ENCODE measurements around the gene TBC1D22A.

Gene TBC1D22A

DNA sequence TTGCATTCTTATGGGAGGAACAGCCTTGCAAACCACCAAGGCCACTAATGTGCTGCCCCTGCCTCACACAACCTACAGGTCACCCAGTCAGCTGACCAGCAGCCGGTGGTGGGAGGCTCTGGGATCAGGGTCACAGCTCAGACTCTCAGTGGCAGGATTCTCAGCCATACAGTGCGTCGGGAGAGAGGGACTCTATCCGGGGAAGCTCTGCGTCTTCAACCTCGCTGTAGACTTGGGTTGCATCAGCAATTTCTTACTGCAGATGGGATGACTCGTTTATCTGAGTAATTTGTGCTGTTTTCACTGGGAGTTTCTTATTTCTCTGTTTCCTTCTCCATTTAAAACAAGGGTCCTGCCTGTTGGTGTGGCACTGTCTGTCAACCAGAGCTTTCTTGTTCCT, 257.7 kb downstream of the TBC1D22A start:
- no peak for DNase-seq

DNA sequence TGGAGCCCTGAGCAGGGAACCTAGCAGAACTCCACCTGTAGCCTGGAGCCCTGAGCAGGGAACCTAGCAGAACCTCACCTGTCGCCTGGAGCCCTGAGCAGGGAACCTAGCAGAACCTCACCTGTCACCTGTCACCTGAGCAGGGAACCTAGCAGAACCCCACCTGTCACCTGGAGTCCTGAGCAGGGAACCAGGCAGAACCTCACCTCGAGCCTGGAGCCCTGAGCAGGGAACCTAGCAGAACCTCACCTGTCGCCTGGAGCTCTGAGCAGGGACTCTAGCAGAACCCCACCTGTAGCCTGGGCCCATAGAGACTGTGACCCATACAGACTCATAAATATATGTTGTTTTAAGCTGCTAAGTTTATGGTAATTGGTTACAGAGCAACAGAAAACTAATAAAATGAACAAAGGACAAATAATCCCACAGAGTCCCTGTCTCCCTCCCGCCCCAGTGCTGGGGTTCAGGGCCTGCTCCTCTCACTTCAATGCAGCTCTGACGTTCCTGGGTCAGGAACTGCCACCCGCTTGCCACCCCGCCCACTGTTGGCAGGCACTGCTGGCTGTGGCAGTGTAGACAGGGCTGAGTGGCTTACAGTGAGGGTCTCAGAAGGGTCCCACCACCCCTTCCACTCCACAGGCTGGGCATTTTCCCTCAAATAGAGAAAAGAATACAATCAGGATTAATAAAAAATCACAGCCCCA, 259.1 kb downstream of the TBC1D22A start:
- DNase-seq = no peak

DNA sequence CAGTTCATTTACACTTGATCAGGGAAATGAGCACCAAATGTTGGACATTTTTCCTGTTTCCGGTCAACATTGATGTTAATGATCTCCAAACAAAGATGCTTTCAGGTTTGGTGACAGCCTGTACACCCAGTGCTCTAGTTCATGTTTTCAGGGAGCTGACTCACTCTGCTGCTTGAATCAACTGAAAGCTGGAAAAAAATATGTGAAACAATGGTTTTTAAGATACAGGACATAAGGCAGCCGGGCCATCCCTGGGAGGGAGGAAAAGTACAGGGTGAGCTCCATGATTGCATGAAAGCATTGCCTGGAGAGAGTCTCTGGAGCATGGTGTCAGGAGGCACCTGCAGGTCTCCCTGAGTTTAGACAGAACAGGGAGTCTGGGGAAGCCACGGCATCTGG, 259.6 kb downstream of the TBC1D22A start:
- DNase-seq = no peak

DNA sequence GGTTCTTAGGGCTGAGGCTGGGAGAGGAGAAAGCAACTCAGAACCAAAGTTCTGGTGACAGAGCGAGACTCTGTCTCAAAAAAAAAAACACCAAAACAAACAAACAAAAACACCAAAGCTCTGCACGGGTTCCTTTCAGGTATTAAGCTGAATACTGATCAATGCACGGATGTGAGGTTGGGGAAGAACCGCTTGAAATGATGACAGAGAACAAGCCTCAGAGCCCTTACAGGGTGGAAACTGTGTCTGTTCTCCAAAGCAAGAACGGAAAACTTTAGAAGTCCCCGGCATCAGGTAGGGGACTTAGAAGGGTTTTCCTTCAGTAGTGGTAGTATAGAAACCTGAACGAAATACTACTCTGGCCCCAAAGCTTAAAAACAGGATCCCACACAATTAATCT, 260.0 kb downstream of the TBC1D22A start:
- no peak for DNase-seq

DNA sequence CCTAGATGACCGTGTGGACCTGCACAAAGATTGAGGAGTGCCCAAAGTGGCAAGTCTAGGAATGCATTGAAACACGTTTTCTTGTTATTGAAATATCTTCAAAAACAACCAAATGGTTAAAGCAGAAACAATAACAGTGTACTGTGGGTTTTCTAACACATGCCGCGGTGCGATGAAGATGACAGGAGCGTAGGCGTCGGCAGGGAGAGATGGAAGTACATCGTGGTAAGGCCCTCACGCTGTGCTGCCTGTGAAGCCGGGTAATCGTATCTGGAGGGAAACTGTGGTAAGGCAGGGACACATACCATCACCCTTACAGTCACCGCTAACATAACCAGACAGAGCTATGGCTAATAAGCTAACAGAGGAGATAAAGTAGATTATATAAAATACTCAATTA, 261.4 kb downstream of the TBC1D22A start:
- no peak for DNase-seq

DNA sequence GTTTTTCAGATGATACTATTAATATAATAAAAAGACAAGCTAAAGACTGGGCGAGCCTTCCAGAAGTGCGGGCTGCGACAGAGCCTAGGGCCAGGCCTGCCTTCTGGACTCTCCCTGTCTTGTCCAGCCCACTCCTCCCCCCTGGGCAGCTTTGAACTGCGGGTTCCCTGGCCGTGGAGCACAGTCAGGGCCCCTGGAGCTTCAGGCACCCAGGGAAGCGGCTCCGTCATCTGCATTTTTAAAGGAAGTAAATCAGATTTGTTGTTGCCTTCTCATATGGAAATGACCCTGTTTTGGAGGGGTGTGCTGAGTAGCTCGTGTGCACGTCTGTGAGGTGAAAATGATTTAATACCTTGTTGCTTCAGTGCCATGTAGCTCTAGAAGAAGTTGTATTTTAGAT, 265.3 kb downstream of the TBC1D22A start:
- no peak for DNase-seq

DNA sequence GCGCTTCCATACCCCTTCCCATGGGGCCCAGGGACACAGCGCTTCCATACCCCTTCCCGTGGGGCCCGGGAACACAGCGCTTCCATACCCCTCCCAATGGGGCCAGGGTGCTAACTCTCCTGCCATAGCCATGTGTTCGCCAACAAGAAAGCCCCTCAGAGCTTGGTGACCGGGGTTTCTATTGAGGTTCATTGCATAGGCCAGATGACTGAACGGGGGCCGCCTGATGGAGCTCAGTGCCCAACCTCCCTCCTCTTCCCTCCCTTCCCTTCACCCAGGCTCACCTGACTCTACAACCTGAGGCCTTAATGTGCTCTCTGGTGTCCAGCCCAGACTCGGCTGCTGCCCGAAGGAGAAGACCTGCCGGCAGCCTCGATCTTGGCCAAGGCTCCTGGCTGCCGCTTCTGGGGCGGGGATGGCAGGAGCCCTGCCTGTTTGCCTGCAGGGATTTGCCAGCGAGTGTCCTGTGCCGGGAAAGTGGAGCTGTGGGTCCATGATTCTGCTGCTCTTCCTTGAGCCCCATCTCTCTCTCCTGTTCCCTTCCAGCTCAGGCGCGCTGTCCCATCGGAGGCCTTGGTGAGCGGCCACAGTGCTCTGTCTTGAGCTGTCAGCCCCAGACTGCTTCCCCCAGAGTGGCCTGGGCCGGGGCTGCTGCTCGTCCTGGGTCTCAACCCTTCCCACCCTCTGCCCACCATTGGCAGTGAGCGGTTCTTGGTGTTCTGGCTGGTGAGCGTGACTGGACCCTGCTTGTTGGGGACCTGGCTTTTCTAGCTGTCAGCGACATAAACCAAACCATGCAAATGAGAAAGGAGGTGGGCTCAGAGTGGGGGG, 267.0 kb downstream of the TBC1D22A start:
- DNase-seq = no peak

DNA sequence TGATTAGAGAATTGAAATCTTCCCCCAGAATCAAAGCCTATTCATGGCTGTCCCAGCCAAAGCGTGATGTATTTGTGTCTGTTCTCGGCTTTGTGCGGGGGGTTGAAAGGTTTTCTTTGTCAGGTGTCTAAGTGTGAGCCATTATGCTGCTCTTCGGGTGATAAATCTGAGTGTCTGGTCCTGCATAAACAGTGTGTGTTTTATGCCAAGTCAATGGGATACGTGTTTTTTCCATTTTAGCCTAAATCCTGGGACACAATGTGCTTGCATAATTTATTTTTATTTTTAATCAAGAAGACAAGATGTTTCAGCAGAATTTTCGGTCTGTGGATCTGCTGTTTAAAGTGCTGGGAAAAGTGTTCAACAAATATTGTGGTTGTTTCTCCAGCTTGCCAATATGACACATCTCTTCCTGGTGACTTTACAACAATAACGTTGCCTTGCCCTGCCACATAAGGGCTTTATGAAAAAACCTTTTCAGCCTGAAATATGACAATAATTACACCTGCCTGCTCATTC, 267.8 kb downstream of the TBC1D22A start:
- DNase-seq = no peak

DNA sequence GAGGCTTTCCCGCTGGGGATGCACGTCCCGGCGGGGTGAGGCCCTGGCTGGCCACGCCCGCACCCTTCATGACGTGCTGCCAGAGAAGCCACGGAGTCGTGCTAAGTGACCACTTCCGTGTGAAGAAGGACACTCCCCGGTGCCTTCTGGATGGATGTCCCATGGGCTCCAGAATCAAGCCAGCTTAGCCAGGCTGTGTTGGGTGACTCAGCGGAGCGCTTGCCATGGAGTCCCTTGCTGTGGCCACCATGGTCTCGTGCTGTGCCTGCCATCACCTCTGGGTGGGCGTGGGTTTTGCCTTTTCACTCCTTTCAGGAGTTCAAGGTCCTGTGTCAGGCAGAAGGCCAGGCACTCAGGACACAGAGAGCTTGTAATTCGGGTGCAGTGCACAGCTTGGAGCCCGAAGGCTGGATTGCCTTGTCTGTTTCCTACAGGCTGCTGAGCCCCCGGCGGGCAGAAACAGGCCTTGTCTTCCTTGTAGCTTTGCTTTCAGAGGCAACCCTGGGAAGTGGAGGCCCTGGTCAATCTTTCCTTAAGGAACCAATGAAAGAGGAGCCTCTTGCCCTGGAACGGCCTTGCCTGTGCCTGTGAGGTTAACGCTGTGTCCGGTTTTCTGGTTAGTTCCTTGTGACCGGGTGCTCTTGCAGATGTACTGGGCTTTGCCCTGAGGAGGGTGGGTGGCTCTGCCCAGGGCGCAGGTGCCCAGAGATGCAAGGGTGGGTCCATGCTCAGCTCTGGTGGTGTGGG, 268.6 kb downstream of the TBC1D22A start:
- peak; percentile 14 for DNase-seq

DNA sequence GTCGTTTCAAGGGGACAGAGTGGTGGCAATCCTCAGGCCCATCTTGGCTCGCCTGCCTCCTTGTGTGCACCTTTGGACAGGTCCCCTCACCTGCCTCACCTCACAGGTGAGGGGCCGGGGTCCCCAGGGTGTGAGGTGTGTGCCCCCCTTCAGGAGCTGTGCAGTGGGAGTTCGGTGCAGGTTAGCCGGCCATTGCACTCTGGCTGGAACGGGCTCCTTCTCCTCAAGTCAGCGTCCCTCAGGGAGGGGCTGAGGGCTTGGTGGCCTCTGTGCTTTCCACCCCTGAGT, 269.1 kb downstream of the TBC1D22A start:
- DNase-seq = no peak

DNA sequence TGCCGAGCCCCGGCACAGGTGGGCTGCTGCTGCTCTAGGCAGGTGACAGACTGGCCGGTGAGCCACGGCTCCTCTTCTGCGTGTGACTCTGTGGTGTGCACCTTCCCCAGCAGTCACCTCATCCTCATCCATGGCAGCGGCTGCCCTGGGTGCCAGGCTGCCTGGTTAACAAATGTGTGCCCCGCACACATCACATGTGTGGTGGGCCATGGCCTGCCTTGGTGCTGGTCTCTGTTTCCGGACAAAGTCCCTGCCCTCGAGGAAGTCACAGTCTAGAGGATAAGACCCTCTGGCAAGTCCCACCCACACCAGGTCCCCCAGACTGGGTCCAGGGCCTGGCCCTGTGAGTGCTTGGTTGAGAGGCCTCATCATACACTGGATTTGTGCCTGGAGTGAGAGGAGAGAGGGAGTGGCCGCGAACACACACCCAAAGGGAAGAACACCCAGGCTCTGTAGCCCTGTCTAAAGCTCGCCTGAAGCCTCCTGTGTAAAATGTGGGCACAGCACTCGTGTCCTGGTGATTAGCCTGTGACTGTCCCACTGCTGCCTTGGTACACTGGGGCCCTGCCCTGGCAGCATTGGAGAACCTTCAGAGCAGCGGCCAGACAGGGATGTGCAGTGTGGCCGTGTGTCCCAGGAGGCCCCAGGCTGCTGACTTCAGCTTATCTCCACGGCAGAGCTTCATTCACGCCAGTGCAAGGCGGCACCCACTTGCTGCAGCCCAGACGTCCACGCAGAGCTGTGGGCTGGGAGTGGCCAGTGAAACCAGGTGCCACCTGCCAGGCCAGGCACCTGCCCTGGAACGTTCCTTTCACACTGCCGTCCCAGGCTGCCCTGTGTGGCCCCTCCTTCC, 269.9 kb downstream of the TBC1D22A start:
- no peak for DNase-seq

DNA sequence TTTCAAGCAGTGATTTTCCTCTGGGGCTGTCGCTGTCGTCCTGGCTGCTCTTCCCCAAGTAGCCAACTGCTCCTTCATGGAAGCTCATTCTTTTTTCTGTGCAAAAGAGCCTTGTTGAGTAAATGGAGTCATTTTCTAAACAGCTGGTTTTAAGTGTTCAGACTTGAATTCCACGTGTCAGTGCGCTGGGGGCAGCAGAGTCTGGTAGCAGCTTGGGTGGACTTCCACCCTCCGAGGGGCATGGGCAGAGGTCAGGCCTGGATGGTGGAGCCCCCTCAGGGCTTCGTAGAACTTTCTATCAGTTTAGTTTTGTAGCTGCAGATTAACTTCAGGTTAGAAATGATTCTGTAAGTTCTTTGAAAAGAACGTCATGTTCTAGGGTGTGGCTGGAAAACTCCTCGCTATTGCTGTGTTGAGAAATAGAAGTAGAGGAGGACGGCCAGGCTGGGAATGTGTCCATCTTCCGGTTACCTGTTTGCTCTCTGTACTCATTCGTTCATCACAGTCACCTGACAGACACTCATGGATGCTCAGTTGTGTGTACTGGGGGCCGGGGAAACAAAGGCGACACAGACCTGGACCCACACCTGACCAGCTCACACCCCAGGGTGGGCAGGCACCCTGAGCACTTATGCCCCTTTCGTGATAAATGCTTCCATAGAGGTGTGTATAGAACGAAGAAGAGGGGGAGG, 270.7 kb downstream of the TBC1D22A start:
- no peak for DNase-seq

DNA sequence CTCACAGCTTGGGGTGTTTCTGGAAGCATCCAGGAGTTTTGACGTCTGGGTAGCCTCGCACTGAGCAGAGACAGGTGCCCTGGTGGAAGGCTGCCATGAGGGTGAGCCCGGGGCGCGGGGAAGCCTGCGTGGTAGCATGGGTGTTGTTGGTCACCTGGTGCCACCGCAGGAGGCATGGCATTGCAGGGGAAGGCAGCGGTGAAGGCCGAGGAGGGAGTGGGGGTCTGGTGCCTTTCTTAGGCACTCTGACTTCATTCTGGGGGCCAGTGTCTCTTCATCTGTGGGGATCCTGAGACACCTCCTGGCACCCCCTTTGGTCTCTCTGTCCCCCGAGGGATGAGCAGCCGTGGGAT, 271.2 kb downstream of the TBC1D22A start:
- no peak for DNase-seq

DNA sequence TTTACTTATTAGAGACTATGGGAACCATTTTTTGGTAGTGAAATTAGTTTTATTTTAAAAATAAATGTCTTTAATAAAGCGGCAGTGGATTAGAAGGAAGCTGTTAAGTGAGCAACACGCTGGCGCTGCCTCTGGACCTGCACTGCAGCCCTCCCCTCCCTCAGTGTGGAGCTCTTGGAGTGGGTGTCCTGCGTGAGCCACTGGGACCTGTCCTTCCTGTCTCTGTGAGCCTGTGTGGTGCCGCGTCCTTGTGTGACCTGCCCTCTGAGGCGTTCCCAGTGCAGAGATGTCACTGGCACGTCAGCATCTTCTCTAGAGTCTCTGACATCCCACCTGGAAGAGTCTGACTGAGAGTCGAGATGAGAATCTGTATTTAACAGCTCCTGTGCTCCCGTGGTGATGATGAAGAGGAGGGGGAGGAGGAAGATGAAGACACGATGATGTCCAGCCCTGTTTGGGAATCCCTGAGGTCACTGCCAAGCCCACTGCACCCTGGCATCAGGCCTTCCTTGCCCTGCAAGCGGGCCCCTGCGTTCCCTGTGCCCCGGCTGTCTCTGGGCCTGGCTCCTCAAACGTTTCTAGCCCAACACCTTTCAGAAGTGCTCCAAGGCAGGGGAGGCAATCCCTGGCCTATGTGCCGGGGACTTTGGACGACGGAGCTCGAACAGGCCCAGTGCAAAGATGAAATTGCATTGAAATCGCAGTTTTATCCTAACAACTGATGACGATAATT, 271.8 kb downstream of the TBC1D22A start:
- no peak for DNase-seq

DNA sequence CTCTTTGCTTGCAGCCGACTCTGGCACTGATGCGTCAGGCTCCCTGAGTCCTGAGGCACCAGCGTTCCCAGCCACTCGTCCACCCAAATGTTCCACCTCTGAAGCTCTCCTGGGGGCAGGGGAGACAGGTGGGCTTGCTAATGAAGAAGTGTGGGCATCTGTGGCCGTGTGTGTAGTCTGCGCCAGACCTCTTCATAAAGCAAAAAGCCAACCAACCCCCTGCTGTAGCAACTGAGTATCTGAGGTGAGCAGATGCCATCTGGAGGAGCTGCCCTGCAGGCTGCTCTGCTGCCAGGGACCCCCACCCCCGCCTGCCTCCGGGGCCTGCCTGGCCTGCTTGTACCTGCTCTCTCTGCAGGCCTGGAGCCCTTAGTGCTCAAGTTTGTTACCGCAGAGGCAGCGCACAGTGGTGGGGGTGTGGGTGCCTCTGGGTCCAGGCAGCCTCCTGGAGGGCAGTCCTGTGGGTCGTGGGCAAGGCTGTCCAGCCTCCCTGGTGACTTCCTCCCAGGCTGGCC, 272.5 kb downstream of the TBC1D22A start:
- DNase-seq = no peak

DNA sequence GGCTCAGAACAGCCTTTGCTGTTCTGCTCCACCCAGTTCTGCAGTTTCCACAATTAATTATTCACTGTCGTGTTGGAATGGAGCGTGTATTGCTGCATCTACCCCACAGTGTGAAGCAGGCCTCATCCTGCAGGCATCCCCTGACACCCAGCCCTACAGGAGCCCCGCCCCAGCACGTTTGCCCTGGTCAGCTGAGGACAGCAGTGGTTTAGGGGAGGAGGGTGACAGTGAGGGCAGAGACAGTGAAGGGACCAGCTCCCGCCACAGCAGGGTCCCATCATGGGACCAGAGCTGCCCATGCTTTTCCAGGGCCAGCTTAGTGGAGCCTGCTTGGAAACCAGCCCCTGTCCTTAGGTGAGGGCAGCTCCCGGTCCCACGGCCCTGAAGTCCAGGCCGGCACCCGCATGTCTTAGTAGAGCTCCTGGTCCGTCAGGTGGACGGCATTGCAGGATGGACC, 273.0 kb downstream of the TBC1D22A start:
- DNase-seq = no peak

DNA sequence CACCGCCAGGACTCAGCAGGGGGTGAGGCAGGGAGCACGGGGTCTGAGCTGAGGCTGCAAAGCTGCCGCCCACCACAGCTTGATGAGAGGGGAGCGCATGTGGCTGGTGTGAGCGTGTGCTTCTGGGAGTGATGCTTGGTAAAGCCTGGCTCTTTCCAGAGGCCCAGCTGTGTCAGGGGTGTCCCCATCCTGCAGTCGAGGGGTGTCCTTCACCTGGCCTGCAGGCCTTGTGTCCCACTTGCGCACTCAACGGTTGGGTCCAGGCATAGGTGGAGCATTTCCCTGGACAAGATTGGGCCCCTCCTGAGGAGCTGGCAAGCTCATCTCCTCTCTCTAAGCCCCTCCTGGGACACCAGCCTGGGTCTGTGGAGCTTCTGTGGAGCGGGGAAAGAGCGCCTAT, 273.9 kb downstream of the TBC1D22A start:
- DNase-seq = no peak

DNA sequence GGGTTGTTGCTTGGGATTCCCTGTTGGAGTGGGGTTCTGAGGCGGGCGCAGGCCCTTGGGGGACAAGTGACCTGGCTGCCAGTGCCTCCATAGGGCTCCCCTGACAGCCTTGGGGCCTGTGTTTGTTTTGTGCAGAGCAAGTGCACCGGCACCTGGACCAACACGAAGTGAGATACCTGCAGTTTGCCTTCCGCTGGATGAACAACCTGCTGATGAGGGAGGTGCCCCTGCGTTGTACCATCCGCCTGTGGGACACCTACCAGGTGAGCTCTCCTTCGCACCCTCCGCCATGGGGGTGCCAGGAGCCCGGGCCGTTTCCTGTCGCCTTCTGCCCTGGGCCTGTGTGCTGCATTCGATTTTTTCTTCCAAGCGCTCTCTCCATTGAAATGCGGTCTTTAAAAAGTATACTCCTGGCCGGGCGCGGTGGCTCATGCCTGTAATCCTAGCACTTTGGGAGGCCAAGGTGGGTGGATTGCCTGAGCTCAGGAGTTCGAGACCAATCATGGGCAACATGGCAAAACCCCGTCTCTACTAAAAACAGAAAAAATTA, 274.6 kb downstream of the TBC1D22A start:
- DNase-seq = no peak

DNA sequence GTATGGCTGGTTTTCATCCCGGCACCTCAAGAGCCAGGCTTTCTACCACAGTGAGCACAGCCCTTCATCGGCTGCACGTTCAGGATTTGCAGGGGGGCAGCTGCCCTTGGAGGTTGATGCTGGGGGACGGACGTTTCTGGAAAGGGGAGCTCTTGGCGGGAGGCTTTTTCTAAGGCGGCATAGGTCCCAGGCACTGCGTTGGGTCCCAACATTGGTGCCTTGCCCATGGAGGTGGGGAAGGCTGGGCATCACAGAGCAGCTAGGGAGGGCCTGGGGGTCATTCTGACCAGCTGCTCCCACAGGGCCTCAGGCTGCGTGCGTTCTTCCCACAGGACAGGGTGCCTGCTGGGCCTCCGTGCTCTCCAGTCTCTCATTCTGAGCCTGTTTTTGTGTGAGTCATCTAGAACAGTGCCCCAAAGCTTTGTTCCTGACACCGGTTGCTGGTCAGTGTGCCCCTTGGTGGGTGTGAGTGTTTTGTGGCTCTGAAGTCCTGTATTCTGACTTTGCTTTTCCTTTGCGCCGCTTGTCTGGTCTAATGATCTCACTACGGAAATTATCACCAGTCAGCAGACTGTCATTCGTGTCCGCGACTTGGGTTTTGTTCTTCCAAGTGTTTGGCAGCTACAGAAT, 275.9 kb downstream of the TBC1D22A start:
- no peak for DNase-seq

DNA sequence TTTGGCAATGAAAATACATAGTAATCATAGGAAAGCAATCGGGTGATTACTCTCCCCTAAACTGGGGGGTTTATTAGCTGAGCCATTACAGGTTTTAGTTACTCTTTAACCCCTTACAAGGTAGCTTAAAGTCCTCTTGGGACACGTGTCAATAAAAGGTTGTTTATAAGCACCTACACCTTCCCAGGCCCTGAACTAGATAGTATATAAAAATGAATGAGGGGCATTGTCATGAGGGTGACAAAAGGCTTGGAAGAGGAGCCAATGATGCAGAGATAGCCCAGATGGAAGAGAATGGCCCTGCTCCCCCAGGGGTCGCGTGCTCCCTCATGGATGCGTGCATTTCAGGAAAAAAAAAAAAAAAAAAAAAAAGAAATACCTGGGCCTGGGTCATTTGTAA, 276.9 kb downstream of the TBC1D22A start:
- DNase-seq = no peak
